Fibroblast of mammary gland (primary cell): Measurements from ENCODE around the gene DVL3.

ENCODE experiments used
- DNase-seq: peaks from one replicate; pipeline ENCODE4 v3.0.0-alpha.2; 2010; ENCODE audit warnings: low read depth
- H3K4me3 ChIP-seq: 2 replicates; pipeline ENCODE4 v1.5.1; 2011; ENCODE audit warnings: low read depth, mild to moderate bottlenecking, low read length, moderate library complexity; ENCODE audit not compliant: control insufficient read depth
- CTCF ChIP-seq: conservative IDR thresholded peaks from 2 replicates; pipeline ENCODE4 v1.5.1; 2011; ENCODE audit warnings: low read depth, low read length, inconsistent platforms; ENCODE audit not compliant: control insufficient read depth, insufficient read depth

DVL3 gene

GRCh38 chr3:184132945-184133344, 22.2 kb upstream of the DVL3 start:
- no peak for TF ChIP-seq CTCF
- no peak for DNase-seq
- no peak overlapping the region for H3K4me3 ChIP-seq

GRCh38 chr3:184133840-184134745, 21.1 kb upstream of the DVL3 start:
- peak; percentile 77 for DNase-seq
- no peak for TF ChIP-seq CTCF
- H3K4me3 ChIP-seq = peak overlapping the region; percentile 92

GRCh38 chr3:184134746-184135148, 20.4 kb upstream of the DVL3 start:
- H3K4me3 ChIP-seq = peak overlapping the region; percentile 92
- TF ChIP-seq CTCF = no peak
- DNase-seq = no peak

- DNase-seq = peak; percentile 90
- no peak for TF ChIP-seq CTCF
- H3K4me3 ChIP-seq = peak within 1 kb of the TSS; percentile 92
Measured at GRCh38 chr3:184135149-184135910, 19.8 kb upstream of the DVL3 start, which contains the start of gene EIF2B5. TSS of gene EIF2B5 (plus strand) at chr3:184135358. CDS start at chr3:184135386, 28 bp downstream.

GRCh38 chr3:184135911-184136260, 19.3 kb upstream of the DVL3 start:
- no peak for TF ChIP-seq CTCF

GRCh38 chr3:184140436-184140835, 14.7 kb upstream of the DVL3 start:
- H3K4me3 ChIP-seq = no peak overlapping the region
- DNase-seq = no peak
- TF ChIP-seq CTCF = no peak

More at GRCh38 chr3:184135911-184136260, 19.3 kb upstream of the DVL3 start:
- no peak for DNase-seq
- H3K4me3 ChIP-seq = peak overlapping the region; percentile 92
